Brain microvascular endothelial cell (primary cell): Measurements from ENCODE around the gene PMP22.

Experiments used
- DNase-seq: peaks from one replicate; pipeline ENCODE4 v3.0.0-alpha.2; 2020
- H3K27ac ChIP-seq: fragments of 250-450 bp; sonication (Bioruptor Pico); 2 replicates; pipeline ENCODE4 v1.5.1; 2020; ENCODE audit warnings: mild to moderate bottlenecking, moderate library complexity
- H3K27me3 ChIP-seq: fragments of 250-450 bp; sonication (Bioruptor Pico); replicated peaks from 2 replicates; pipeline ENCODE4 v1.5.1; 2020; ENCODE audit warnings: mild to moderate bottlenecking
- H3K36me3 ChIP-seq: fragments of 250-450 bp; sonication (Bioruptor Pico); replicated peaks from 2 replicates; pipeline ENCODE4 v1.5.1; 2020; ENCODE audit warnings: mild to moderate bottlenecking
- H3K4me3 ChIP-seq: 2 replicates; pipeline ENCODE4 v1.5.1; 2011; ENCODE audit warnings: low read depth, mild to moderate bottlenecking, control low read depth, low read length, moderate library complexity
- in situ Hi-C: cut with HindIII; loops from 2 replicates; pipeline ENCODE4 v1.10.0; 2017; ENCODE audit warnings: low sequenced_read_pairs, low pct_ligation_motif_present
- TF ChIP-seq, protein P1 (sequence below): IDR thresholded peaks from 2 replicates; pipeline ENCODE4 v1.5.1; 2011; ENCODE audit warnings: low read depth, mild to moderate bottlenecking, moderate library complexity, low read length, control low read depth, inconsistent platforms; ENCODE audit errors: missing control alignments

Gene PMP22

GRCh38 chr17:15238057-15238456 is 27.1 kb downstream of the PMP22 start:
- in situ Hi-C loops = no loop called here
- Histone ChIP-seq H3K4me3 (no peak overlapping the region), H3K27ac (no peak overlapping the region), H3K36me3 (peaks cover 5% of the 10 kb centered on the region), H3K27me3 (no peaks in the 10 kb centered on the region)
- no peak for DNase-seq
- TF ChIP-seq, protein P1, sequence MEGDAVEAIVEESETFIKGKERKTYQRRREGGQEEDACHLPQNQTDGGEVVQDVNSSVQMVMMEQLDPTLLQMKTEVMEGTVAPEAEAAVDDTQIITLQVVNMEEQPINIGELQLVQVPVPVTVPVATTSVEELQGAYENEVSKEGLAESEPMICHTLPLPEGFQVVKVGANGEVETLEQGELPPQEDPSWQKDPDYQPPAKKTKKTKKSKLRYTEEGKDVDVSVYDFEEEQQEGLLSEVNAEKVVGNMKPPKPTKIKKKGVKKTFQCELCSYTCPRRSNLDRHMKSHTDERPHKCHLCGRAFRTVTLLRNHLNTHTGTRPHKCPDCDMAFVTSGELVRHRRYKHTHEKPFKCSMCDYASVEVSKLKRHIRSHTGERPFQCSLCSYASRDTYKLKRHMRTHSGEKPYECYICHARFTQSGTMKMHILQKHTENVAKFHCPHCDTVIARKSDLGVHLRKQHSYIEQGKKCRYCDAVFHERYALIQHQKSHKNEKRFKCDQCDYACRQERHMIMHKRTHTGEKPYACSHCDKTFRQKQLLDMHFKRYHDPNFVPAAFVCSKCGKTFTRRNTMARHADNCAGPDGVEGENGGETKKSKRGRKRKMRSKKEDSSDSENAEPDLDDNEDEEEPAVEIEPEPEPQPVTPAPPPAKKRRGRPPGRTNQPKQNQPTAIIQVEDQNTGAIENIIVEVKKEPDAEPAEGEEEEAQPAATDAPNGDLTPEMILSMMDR = no peak

DNA sequence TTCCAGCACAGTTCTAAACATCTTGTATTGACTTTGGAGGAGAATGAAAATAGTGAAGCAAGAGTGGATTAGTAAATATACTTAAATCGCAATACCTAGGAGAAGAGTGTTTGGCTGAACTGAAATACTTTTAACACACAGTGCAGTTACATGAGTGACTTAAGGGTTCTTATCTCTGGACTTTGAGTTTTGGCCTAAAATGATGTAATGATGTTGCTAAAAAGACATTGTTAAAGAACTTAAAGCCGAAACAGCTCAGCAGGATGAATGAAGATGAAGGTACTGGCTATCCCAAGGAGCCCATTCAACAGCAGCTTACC is 28.1 kb downstream of the PMP22 start:
- in situ Hi-C loops = no loop called here
- Histone ChIP-seq H3K4me3 (no peak overlapping the region), H3K36me3 (peaks cover 5% of the 10 kb centered on the region), H3K27me3 (no peaks in the 10 kb centered on the region), H3K27ac (no peak overlapping the region)
- TF ChIP-seq, protein P1 = no peak
- no peak for DNase-seq

GRCh38 chr17:15236281-15237105 is 28.6 kb downstream of the PMP22 start:
- Histone ChIP-seq H3K27me3 (no peaks in the 10 kb centered on the region), H3K36me3 (peaks cover 6% of the 10 kb centered on the region), H3K27ac (no peak overlapping the region), H3K4me3 (no peak overlapping the region)
- TF ChIP-seq, protein P1 = no peak
- no peak for DNase-seq
- in situ Hi-C loops = no loop called here

- DNase-seq = no peak
- Histone ChIP-seq H3K27me3 (no peaks in the 10 kb centered on the region), H3K36me3 (peaks cover 9% of the 10 kb centered on the region), H3K27ac (no peak overlapping the region), H3K4me3 (no peak overlapping the region)
- in situ Hi-C loops = no loop called here
- TF ChIP-seq, protein P1 = no peak
Observed at GRCh38 chr17:15233971-15234370, 31.2 kb downstream of the PMP22 start.

DNA sequence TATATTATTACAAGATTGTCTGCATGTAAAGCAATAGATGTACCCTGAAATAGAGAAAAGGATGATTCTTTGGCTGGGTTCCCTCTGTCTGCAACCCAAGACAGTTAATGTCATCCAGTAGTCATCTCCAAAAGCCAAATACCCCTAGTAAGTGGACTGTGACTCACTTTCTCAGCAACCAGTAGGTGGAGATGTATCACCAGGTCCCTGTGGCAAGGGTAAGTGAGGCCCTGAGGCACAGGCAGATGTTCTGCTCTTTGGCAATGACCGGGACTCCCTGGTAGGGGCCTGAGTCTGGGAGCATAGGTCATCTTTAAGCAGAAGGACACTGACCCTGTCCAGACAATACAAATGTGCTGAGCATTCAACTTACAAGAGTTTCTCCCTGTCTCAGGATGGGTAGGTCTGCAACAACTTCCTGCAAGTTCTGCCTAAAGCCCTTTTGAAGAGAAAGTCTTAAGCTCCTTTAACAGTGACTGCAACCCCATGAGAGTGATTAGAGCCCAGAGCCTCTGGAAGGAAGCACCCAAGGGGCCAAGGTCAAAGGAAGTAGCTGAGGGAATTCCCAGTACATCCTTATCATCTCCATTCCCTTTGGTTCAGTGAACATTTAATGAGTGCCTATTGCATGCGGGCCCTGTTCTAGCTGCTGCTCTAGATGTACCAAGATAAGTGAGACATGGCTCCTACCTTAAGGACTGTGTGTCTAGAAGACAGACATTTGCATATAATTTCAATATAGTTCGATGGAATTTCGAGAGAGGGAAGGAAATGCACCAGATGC is 31.9 kb downstream of the PMP22 start:
- TF ChIP-seq, protein P1 = peak; percentile 62
- H3K4me3 ChIP-seq = no peak overlapping the region
- peak; percentile 39 for DNase-seq
- H3K27me3 ChIP-seq = no peaks in the 10 kb centered on the region
- H3K27ac ChIP-seq = no peak overlapping the region
- H3K36me3 ChIP-seq = peaks cover 4% of the 10 kb centered on the region
- in situ Hi-C loops = no loop called here
